ENCODE results near the gene TOGARAM2.

The TOGARAM2 gene

GRCh38 chr2:29000481-29000880, 19.4 kb downstream of the TOGARAM2 start:
- DNase-seq = no peak

- DNase-seq = no peak
These were observed 19.9 kb downstream of the TOGARAM2 start for GRCh38 chr2:29000956-29001355.

GRCh38 chr2:29001806-29002205, 20.7 kb downstream of the TOGARAM2 start:
- DNase-seq = no peak

GRCh38 chr2:29004755-29005154, 23.7 kb downstream of the TOGARAM2 start:
- no peak for DNase-seq

GRCh38 chr2:29005331-29005730, 24.2 kb downstream of the TOGARAM2 start:
- DNase-seq = no peak

DNA sequence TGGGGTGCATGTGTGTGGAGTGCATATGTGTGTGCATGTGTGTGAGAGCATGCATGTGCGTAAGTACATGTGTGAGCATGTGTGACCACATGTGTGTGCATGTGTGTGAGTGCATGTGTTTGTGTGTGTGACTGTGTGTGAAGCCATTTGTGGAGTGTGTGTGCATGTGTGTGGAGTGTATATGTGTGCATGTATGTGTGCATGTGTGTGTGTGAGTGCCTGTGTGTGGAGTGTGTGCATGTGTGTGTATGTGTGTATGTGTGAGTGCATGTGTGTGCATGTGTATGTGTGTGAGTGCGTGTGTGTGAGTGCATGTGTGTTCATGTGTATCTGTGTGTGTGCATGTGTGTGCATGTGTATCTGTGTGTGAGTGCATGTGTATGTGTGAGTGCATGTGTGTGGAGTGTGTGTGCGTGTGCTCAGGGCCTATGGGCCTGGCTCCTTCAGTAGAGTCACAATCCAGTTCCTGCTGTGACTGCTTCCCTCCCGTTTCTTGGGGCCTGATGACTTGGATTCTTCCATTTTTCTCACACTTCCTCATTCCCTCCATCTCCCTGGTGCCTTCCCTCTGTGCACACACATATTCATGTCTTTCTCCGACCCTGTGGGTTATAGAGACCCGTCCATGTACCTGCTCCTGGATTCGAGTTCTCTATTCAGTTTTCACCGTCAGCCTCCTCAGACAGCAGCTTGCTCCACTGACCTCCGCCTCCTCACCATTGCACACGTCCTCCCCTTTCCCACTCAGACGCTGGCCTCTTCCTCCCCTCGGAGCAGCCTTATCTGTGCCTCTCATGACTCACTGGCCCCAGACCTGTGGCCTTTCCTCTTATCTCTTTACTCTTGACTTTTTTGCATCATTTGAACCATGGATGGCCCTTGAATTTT, 25.2 kb downstream of the TOGARAM2 start:
- DNase-seq = no peak

- DNase-seq = no peak
These were observed 25.8 kb downstream of the TOGARAM2 start for GRCh38 chr2:29006980-29007301.

GRCh38 chr2:29009270-29009669, 28.2 kb downstream of the TOGARAM2 start:
- DNase-seq = no peak

- DNase-seq = no peak
These were observed 28.9 kb downstream of the TOGARAM2 start for GRCh38 chr2:29009711-29010677.

DNA sequence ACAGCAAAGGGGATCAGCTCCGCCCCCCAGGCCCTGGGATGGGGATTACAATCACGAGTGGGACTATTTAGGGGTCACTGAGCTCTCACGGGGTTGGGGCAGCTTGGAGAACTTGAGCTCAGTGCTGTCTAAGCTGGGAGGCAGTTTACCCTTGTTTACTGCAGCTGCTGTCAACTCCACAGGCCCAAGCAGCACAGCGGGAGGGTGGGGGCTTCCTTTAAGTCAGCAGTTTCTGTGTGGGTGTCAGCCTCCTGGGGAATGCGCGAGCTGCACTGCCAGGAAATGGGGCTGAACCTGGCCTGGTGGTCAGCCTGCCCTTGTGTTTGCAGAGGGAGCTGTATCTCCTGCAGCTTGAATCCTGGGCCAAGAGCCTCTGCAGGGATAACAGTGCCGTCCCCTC, 29.8 kb downstream of the TOGARAM2 start:
- no peak for DNase-seq

DNA sequence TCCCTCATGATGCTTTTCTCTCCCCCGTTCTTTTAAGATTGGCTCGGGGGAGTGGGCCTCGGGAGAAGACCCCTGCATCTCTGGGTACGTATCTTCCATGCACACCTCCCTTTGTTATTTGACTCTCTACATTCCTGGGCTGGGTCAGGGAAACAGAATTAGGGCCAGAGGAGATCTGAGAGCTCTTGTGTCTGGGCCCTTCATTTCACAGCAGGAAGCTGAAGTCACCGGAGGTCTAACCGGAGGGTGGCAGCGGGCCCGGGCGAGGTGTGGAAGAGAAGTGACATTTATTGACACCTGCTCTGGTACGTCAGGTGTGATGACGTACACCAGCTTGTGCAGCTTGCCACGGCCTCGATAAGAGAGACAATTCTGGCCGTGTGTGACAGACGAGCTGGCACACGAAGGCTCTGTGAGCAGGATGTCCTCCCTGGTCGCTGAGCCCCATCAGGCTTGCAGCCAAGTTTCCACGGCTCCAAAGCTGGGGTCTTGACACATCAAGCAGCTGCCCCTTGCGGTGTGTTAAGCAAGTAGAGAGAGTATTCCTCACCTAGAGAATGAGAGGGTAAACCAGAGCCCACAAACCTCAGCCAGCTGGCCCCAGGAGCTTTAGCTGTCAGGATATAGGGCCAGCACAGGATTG, 30.4 kb downstream of the TOGARAM2 start:
- DNase-seq = peak; percentile 11

DNA sequence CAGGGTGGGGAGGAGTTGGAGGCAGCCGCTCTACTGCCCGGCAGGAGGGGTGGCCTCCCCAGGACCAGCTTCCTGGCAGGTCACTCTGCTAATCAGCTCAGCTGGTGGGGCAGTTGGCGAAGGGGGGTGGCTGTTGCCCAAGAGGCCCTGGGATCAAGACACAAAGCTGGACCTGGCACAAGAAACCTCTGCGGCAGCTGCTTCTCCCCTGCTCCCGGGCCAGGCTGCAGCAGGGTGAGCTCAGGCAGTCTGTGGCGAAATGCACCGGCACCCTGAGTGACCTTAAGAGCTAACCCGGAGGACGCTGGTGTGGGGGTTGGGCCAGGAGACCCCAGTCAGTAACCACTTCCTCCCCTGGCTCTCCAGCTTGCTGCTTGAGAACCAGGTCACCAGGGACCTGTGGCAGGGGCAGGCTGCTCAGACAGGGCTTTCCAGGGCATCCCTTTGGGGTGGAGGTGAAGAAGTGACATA, 31.1 kb downstream of the TOGARAM2 start:
- DNase-seq = no peak

DNA sequence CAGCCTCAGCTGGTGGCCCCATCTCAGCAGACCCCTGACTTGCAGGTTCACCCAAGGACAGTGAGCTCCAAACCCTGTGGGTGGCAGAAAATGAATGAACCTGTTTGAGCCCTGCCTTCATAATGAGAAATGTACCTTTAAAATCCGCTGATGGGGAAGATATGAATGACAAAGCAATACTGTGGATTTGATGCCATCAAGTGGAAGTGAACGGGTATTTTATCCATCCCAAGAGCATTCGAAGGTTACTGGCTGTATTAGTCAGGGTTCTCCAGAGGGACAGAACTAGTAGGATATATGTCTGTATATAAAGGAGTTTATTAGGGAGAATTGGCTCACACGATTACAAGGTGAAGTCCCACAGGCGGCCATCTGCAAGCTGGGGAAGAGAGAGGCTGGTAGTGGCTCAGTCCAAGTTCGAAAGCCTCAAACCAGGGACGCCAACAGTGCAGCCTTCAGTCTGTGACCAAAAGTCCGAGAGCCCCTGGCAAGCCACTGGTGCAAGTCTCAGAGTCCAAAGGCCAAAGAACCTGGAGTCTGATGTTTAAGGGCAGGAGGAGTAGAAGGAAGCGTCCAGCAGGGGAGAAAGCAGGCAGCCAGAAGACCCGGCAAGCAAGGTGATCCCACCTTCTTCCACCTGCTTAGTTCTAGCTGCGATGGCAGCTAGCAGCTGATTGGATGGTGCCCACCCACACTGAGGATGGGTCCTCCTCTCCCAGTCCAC, 32.1 kb downstream of the TOGARAM2 start:
- DNase-seq = no peak

GRCh38 chr2:29014331-29014730, 33.2 kb downstream of the TOGARAM2 start:
- DNase-seq = no peak

DNA sequence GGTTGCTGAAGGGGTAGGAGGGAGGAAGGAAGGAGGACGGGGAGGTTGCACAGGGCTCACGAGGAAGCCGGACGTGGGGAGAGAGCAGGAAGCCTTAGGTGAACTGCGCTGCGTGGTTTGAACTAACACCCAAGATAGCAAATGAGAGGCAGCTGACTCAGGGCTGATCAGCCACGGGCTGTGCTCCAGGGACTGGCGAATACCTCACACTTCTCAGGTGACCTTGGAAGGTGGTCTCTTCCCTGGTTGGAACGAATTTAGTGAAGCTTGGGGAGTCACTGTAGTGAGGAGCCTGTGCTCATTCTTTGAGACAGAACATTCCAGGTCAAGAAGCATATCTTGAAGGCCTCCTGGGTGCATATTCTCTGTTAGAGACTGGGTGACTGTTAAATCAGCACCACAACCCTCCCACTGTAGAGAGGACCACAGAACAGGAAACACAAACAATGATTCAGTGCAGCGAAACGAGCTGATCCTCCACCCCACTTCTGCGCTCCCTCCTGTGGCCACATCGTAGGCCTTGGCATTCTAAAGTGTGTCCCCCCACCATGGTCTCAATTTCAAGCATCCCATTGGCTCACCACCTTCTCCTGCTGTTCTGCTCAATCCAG, 33.8 kb downstream of the TOGARAM2 start:
- DNase-seq = no peak

DNA sequence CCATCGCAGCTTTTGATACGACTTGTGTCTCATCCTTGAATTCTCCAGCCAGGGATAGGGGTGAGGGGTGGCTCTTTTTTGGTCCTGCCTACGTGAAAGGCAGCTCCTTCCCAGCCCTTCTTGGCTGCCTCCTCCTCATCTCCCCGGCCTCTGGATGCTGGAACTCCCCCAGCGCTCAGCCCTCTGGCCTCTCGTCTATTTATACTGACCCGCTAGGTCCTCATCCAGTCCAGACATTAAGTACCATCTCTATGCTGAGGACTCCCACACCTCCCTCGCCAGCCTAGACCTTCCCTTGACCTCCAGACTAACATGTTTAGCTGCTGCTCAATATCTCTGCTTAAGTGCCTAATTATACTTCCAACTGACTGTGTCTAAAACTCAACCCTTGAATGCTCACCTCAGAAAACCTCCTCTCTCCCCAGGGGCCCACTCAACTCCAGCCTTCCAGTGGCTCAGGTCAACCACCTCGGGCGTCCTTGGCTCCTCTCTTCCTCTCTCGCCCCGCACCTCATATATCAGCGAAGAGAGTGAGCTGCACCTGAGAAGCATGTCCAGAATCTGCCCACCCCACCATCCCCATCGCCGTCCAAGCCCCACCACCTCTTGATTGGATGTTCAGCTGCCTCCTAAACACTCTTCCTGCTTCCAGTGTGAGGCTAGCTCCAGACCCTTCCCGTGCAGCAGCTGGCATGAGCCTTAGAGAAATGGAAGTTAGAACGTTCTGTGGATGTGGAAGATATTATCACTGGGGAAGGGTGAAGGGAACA, 34.8 kb downstream of the TOGARAM2 start:
- DNase-seq = no peak

- no peak for DNase-seq
These were observed 35.4 kb downstream of the TOGARAM2 start for GRCh38 chr2:29016504-29016903.

DNA sequence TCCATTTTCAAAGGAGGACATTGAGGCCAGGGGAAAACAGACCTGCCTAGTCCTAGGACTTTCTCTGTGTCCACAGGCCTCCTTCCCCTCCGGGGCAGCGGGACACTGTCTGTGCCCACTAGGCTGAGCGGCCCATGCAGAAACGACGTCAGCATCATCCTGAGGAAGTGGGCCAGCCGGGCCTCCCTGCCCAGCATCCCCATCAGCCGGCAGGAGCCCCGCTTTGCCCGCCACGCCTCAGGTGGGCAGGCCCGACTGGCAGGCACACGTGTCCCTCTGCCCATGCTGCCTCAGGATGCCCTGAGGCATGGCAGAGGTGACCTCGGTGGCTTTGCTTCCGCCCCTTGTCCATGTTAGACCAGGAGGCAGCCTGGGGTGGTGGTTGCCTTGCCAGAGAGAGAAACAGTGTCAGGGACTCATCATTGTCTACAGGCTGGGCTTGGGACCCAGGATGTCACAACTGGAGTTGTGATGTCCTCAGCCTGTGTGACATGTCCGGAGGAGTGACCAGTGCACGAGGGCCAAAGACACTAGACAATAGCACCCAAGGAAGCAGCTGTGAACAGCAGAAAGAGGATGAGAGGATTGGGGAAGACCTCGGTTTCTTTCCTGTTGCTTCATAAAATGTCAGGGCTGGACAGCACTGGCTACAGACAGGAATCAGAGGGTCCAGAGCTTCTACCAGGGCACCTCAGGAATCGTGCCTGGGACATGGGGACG, 36.8 kb downstream of the TOGARAM2 start:
- DNase-seq = no peak

GRCh38 chr2:29021886-29022285, 40.8 kb downstream of the TOGARAM2 start:
- DNase-seq = no peak

DNA sequence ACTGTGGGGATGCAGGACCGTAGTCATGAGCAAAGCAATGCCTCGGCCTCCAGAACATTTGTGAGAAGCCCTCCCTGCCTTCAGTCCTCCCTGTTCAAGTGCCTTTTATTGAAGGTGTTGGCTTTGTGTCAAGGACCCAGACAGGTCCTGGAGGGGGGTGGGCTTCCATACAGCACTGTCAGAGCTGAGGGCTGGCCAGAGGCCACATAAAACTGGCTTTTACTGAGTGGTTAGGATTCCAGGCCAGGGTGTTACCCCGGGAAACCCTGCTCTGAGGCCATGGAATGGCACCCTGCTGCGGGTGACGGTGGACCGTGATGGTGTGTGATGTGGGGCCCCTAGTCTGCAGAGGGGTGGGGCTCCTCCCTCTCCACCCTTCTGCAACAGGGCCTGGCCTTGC, 41.6 kb downstream of the TOGARAM2 start:
- DNase-seq = no peak

GRCh38 chr2:29023188-29023587, 42.1 kb downstream of the TOGARAM2 start:
- no peak for DNase-seq

All from NCI-H1417 treated with DMSO at 0.1 percent for 48 hours (cell line).